Measurements from ENCODE around the gene STARD8.

STARD8 gene

GRCh38 chrX:68693481-68694434 is 46.3 kb downstream of the STARD8 start:
- TF ChIP-seq, protein P1, sequence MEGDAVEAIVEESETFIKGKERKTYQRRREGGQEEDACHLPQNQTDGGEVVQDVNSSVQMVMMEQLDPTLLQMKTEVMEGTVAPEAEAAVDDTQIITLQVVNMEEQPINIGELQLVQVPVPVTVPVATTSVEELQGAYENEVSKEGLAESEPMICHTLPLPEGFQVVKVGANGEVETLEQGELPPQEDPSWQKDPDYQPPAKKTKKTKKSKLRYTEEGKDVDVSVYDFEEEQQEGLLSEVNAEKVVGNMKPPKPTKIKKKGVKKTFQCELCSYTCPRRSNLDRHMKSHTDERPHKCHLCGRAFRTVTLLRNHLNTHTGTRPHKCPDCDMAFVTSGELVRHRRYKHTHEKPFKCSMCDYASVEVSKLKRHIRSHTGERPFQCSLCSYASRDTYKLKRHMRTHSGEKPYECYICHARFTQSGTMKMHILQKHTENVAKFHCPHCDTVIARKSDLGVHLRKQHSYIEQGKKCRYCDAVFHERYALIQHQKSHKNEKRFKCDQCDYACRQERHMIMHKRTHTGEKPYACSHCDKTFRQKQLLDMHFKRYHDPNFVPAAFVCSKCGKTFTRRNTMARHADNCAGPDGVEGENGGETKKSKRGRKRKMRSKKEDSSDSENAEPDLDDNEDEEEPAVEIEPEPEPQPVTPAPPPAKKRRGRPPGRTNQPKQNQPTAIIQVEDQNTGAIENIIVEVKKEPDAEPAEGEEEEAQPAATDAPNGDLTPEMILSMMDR (conservative IDR thresholded peaks at IDR 0.05) = no peak
- H3K27ac ChIP-seq = no peak overlapping the region

GRCh38 chrX:68694435-68695205 is 47.2 kb downstream of the STARD8 start:
- no peak overlapping the region for H3K27ac ChIP-seq
- TF ChIP-seq, protein P1 (conservative IDR thresholded peaks at IDR 0.05) = no peak

DNA sequence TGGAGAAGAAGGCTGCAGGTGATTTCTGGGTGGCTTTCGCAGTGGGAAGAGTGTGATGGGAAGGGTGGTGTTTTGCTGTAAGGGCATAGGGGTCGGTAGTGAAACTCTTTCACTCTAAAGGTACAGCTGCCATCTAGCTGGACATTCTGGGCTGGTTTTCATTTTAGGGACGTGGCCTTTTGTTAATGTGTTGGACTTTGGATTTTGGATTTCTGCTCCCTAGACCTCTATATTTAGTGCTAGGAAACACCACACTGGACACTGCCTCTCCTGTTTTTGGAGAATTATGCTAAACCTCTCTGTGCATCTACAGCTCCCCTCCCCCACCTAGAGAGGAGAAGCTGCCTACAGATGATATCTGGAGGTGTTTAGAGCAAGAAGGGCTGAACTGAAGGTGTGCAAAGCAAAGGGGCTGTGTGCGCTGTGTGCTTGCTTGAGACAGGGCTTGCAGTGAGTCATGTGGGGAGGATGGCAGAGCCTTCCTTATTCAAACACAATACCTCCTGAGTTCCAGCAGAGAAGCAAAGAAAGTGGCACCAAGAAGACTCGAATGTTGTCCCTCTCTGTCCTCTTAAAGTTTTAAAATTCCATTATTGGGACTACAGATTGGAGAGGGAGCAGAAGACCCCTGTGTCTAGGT is 47.9 kb downstream of the STARD8 start:
- no peak overlapping the region for H3K27ac ChIP-seq
- TF ChIP-seq, protein P1 (conservative IDR thresholded peaks at IDR 0.05) = no peak

DNA sequence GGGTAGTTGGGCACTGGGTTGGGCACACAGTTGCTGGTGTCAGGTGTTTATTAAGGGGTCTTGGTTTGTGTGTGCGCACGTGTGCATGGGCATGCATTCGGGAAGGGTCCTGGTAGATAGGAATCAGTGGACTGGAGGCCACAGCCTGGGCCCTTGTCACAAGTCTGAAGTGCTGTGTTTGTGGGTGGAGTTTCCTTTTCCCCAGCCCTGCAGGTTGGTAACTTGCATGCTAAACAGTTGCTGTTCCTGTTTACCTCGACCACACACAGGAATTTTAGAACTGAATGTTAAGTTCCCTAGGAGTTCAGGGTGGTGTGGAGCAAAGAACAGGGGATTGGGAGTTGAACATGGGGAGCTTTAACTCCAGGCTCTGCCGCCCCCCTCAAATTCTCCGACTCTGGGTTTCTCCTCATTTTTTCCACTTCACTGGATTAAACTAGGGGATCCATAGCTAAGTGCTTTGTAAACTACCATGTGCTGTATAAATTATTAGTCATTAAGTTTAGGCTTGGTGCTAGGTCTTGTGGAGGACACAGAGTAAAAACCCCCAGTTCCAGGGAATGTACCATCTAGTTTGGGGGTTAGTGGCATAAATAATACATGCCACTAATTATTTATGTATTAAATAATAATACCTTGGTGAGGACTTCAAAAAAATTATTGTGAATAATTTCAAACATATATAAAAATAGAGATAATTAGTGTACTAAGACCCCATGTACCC is 49.0 kb downstream of the STARD8 start:
- TF ChIP-seq, protein P1 (conservative IDR thresholded peaks at IDR 0.05) = no peak
- H3K27ac ChIP-seq = no peak overlapping the region

- TF ChIP-seq, protein P1 (conservative IDR thresholded peaks at IDR 0.05) = no peak
- no peak overlapping the region for H3K27ac ChIP-seq
These were observed 49.6 kb downstream of the STARD8 start for GRCh38 chrX:68697036-68697435.

GRCh38 chrX:68697465-68698125 is 50.1 kb downstream of the STARD8 start:
- TF ChIP-seq, protein P1 (conservative IDR thresholded peaks at IDR 0.05) = no peak
- H3K27ac ChIP-seq = no peak overlapping the region

Measured in VCaP (cell line).